Mucosa of gallbladder (tissue), 1 donor: ENCODE measurements around the gene DSCAM. TPM values are rescaled to one million over a fixed set of nuclear protein-coding genes. Genes with fewer than 3 reads are reported as not detected.

Experiments
- DNase-seq: peaks from one replicate; pipeline ENCODE4 v3.0.0-alpha.2; 2020; ENCODE audit warnings: low spot score
- total RNA-seq: library from RNA; stranded (reverse); gene quantifications from one replicate; pipeline ENCODE4 v1.2.1, GENCODE V29; 2021
- donor health status: DM: no; HTN: no; CAD: no.

Gene DSCAM
- total RNA-seq, 1 donor from 2014 or later, result 0.09 TPM

DNA sequence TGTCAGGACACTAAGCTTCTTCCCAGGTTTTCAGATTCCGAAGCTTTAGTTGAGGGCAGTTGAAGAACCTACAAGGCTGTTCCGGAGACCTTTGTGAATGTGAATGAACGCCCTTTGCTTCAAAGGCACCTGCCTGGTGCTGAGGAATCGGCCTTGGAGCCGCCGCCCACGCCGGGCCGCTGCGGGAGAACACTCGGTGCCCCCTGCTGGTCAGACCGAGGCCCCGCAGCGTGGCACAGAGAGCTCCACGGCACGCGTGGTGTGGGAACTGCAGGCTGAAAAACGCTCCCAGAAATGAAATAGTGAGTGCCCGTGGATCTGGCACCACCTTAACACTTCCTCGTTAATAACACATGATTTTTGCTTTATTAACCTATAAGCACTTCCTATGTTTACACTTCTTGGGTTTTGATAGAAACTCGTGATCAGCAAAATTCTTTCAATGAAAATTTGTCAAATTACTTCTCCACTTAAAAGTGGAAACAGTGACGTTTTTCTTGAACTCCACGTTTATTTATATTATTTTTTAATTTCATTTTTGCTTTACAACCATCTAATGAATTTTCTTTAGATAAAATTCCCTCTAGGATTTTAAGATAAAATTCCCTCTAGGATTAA lies 460.6 kb downstream of the DSCAM start:
- peak; percentile 33 for DNase-seq

DNA sequence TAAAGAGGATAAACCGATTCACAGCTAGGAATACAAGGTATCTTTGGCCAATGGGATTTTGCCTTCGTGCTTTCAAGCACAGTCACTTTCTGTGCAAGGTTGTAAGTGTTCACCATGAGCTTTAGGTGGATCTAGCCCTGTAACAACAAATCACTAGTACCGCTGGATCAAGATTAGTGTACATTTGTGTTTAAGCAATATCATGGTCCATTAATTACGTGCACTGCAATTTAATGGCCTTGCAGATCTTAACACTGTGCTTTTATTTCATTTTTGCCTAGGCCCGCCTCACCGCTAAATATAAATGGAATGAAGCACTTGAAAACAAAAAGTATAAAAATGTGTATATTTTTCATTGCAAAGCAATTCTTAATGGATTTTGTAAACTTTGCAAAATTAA lies 461.1 kb downstream of the DSCAM start:
- no peak for DNase-seq

DNA sequence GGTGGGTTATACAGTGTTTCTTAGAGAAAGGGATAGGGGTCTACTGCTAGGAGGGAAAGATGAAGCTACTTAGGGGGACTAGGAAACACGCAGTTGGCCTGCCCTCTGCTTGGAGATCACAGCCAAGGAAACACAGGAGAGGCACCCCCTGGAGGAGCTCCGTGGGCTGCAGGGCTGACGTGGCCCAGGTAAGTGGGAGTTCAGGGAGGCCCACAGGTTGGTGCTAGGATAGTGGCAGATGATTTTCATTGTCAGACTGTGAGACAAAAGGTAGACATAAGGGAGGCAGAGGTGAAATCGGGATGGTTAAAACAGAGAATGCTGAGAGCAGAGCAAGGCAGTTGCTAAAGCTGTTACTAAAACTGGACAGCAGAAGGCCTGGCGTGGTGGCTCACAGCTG lies 463.0 kb downstream of the DSCAM start:
- DNase-seq, result no peak

DNA sequence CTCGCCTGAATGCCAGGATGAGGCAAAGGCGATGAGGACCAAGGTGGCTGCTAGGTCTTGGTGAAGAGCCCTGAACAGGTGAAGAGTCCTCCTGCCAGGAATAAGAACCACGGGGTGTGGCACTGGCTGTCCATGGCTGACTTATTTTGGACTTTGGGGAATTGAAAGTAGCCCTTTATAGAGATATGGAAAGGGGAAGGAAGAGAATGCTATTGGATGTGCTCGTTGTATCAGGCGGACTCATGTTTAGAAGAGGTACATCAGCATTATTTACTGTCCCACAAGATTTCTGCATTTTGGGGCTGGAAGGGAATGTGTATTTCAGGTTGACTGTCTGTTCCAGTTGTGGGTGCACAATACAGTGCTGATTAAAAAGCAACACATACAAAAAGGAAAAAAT lies 465.8 kb downstream of the DSCAM start:
- DNase-seq, result no peak

DNA sequence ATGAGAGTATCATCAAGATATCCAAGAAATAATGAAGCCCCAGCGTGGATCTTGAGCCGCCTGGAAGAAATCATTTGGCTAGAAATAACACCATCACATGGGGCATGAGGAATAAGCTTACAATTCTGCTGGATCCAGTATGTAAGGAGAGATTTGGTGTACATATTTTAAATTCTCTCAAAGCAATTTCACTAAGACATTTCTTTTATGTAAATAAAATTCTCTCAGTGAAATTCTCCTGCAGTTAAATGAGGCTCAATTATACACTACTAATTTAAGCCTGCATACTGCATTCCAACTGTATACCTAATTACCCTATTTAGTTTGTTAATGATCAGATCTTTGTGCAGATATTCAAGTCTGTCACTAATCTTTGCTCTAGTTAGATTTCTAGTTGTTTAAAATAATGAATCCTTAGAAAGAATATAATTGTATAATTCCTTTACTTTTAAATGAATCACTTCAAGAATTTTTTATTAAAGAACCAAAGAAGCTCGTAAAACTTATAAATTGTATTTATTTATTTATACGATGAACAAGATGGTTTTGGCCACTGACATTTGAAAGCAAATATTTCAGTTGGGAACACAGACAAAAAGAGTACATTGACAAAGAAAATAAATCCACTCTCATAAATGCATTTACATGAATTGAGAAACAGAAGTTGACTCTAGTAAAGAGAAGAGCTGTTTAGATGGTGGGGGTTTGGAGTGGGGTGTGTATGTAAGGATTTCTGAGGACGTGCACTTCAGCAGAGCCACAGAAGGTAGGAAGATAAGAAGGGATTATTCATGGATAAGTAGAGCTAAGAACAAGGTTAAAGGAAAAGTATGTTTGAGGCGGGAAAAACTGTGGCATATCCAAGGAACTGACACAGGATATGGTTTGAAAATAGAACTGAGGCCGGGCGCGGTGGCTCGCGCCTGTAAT lies 466.8 kb downstream of the DSCAM start:
- DNase-seq, result no peak

DNA sequence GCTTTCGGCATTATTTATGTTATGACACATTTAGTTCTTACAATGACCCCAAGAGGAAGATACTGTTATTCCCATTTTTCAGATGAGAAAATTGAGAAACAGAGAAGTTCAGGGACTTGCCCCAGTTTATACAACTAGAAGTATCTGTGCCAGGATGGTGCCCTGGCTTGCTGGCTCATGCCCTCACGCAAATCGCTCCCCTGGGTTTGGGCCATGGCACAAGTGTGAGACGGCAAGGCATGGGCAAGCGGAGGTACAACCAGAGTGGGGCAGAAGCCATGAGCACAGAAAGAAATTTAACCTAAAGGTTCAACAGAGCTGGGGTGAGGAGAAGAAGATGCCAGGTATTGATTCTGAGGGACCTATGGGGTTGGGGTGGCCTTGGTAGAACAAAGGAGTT lies 469.8 kb downstream of the DSCAM start:
- DNase-seq, result no peak

DNA sequence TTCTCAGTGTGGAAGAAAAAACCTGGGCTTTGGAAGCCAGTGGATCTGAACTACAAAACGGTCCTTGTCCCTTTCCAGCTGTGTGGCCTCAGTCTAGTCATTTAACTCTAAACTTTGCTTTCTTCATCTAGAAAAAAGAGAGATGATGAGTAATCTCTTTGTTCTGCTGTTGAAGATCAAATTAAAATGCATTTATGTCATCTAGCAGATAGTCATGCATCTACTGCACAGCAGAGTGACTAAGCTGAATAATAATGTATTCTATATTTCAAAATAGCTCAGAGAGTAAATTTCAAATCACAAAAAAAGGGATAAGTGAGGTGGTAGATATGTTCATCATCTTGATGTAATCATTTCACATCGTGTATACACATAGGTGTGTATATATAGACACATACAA lies 473.2 kb downstream of the DSCAM start:
- DNase-seq, result no peak

DNA sequence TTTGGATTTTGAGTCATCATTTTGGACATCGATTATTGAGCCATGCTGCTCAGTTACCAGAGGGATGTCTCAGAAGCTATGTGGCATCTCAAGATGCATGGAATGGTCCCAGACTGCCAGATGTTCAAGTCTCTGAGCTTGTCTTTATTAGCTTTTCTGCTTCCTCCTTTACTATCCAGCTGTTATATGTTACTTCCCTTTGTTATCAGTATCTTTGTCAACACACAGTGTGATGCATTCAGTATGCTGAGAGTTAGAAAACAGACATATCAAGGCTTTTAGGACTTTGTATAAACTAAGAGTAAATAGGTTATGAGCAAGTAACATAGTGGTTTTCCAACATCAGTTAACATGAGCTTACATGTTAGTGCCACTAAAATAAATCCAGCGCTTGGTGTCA lies 474.5 kb downstream of the DSCAM start:
- DNase-seq, result no peak

DNA sequence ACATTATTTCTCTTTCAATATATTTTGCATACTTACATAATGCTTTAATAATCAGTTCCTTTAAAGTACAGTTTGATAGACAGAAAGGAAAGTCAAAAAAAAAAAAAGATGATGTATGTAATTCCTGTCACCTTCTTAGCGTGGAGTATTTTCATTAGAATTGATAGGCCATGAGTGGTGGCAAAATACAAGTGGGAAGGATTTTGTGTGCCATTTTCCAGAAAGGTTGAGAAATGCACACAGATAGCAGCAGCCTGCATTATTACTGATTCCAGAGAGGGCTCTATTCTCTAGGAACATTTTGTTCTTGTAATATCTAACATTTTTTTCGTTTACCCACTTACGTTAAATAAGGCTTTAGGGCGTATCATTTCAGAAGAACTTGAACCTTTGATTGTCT lies 475.6 kb downstream of the DSCAM start:
- DNase-seq, result no peak

DNA sequence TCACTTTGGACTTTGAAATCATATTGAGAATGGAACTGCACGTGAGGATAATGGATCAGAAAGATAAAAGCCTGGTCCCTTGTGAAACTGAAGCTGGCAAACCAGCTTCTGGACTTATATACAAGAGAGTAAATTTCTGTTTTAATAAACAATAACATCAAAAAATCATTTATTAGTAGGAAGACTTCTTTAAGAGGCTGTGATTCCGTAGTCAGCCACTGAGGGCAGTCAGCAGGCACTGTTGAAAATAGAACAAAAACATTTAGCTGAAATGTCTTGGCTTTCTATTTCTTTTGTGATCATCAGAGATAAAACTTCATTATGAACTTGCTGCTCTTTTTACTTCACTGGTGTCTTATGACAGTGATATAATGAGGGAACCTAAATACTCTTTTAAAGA lies 490.3 kb downstream of the DSCAM start:
- DNase-seq, result no peak

DNA sequence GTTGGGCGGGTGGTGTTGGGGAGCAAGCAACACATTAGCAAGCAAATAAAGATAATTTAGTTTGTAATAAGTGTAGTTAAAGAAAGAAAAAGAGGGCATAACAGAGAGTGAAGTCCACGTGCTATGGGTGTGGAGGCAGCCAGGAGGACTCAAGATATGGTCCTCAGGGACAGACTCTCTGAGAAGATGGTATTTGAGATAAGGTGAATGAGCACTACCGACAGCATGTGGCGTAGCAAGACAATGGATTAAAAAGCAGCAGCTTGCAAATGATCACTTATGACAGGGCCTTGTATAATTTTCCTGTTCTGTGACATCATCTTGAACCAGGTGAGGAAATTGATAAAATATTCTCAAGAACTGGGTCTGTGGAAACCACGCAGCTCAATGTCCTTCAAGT lies 491.9 kb downstream of the DSCAM start:
- no peak for DNase-seq

DNA sequence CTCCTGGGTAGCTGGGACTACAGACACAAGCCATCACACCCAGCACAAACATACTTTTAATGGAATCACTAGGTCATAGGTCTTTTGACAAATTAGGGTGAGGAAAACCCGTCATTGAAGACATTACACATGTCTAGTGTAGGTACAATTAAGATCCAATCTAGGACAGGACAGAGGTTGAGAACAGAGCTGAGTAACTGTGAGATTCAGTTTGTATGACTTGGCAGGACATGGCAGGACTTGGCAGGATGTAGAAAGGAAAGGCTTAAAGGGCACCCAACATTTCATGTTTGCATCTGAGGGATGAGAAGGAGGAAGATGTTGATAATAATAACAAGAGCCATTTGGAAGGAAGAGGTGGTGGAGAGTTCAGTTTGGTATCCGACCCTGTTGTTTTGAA lies 496.0 kb downstream of the DSCAM start:
- DNase-seq, result no peak

DNA sequence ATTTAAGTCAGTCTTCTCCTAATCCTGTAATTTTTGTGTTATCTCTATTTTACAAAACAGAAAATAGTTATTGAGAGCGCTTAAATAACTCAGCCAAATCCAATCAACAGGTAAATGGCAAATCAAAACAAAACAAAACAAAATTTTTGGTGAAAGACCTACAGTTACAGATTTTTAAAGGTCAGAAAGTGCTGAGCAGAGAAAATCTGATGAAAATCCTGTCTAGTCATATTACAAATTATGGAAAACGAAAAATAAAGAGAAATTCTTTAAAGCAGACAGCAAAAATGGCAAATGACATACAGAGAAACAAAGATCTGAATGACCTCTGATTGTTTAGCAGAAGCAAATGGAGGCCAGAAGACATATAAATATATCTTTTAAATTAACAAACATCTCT lies 497.4 kb downstream of the DSCAM start:
- DNase-seq, result no peak

DNA sequence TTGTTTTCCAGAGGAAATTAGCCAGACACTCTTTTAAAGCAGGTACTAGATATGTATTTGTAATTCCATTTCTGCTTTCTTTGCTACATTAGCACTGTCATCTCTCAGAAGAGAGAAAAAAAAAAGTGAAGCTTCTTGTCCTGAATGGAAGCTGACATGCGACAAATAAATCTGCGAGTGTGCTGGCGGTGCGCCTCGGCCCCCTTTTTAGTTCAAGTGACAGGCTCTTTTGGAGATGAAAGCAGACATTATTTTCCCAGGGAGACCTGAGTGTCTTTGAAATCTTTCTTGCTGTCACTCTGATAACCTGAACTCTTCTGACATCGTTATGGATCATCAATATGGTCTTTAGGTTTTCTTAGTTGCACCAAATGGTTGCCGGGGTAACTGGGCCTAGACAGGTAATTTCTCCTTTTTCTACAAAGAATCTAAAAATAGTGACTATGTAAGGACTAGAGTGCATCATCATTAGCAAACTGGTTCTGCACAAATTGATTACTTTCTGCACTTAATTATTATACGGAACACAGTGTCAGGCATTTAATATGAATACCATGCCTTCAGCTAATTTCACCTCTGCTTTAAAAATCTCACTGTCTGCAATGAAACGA lies 501.1 kb downstream of the DSCAM start:
- no peak for DNase-seq

DNA sequence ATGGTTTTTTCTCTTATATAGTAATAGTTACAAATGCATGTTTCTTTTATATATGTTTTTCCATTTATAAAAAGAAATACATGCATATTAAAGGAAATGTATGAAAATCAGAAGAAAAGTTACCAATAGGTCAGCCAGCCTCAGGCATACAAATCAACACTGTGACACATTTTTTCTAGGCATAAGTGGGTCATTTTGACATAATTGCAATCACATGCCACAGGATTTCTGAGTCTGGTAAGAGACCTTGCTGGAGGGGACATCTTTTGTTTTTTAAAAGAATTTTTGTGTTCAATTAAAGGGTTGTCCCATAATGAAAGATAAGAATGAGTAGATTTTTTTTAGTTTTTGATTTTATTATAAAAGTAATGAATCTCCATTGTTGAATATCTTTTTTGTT lies 506.6 kb downstream of the DSCAM start:
- DNase-seq, result no peak

DNA sequence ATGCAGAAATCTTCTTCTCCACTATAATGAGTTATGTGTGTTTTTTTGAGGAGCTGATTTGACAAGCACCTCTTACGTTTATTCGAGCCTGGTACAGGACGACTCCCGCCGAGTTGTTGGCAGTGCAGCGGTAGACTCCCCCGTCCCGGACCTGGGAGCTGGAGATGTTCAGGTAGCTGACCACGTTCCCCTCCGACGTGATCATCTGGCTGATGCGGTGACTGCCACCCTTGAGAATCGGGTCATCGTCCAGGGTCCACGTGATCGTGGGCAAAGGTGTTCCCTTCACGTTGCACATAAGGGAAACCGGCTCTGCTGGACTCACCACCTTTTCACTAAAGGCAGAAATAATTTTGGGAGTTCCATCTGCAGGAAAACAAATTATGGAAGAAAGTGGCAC lies 507.9 kb downstream of the DSCAM start:
- no peak for DNase-seq

DNA sequence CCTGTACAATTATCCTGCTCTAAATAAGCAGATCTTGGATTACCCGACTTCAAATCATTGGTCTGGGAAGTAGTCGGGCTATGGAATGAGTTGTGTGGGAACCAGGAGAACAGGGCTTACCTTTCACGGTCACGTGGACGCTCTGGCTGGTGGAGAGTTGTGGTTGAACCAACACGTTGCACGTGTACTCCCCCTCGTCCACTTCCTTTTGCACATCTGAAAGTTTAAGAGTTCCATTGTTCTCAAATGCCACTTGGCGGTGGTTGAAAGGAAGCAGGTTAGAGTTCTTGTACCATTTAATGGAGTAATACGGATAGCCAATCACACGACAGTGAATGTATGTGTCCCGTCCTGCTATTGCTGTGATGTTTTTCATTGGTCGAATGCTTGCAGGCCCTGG lies 509.0 kb downstream of the DSCAM start:
- no peak for DNase-seq

DNA sequence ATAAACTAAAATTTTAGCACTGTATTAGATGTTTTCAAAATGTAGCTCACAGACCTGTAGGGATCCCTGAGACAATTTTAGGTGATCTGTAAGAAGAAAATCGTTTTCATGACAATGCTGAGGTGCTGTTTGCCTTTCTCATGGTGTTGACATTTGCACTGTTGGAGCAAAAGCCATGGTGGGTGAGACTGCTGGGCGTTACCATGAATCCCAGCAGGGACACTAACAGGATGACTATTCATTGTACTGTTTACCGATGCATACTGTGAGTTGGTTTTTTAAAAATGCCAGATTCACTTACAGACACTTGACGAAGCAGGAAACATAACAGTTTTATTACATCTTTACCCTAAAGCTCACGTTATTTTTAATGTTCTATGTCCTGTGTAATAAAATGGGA lies 511.3 kb downstream of the DSCAM start:
- no peak for DNase-seq

DNA sequence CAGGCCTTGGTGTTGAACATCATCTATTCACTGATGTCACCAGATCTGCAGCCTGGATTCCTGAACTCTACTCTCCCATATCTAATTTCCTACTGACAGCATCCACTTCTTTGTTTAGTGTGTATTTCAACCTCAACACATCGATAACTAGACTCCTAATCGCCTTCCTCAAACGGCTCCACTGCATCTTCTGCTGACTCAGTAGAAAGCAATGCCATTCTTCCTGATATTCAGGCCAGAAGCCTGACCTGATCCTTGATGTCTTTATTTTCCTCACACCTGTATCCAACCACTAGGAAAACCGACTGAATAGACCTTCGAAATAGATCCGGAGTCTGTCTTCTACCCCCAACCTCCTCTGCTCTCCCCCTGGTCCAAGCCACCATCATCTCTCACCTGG lies 512.8 kb downstream of the DSCAM start:
- DNase-seq, result no peak

DNA sequence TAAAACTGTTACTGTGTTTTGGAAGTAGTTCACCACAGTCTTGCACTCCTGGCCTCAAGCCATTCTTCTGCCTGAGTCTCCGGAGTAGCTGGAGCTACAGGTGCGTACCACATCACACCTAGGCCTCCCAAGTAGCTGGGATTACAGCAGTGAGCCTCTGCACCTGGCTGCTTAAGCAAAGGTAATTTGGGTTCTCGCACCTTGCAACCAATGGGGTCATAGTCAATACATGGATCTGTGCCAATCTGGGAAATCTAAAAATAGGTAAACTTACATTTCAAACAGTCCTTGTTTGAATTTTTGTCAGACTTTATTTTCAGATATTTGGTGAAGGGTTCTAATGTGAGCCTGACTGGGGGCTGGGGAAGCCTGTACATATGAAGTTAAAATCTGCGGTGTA lies 513.2 kb downstream of the DSCAM start:
- no peak for DNase-seq

DNA sequence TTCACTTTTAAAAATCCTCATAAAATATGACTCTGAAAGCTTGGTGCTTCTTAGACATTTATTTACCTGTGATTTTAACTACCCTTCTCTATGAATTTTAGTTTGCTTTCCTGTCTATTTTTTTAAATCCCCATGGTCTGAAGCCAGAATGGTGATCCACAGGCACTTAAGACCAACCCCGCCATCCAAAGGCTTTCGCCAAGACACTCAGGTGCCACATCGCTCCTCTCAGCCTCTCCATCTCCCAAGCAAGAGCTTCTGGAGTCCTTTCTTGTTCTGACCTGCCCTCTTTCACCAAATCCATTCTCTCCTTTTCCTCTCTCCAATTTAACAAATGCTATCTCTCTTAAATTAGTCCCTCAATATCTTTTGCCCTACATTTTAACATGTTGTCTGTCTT lies 515.2 kb downstream of the DSCAM start:
- no peak for DNase-seq

DNA sequence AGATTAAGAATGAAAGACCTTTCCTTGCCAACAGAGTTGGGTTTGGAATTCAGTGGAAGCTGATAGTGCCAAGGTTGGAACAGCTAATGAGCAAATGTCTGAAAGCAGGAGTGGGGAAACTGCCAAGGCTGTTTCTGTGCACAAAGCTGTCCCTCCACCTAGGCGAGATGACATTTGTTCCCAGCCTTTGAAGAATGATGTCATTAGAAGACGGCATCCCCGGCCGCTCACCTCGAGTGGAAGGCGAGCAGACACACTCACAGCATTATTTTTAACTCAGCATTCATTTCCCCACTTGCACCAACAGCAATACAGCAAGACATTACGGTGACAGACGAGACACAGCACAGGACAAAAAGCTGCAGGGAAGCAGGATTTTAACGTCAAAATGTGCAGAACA lies 515.8 kb downstream of the DSCAM start:
- DNase-seq, result no peak

DNA sequence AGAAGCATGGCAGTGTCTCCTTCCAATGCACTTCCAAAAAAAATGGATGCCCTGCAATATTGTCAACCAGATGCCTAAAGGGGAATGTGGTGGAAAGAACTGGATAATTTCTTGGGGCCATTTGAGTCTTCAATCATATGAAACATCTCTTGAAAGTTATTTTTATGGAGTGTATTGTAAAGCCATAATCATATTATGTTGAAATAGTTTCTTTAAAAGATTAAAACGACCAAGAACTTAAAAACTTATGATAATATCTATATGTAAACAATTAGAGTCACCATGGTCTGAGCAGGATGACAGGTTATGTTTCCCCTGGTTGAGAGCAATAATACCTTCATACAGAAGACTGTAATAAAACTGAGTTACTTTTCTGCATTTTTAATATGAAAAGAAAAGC lies 522.6 kb downstream of the DSCAM start:
- DNase-seq, result no peak
